Measurements from ENCODE around the gene TMTC2.

DNA sequence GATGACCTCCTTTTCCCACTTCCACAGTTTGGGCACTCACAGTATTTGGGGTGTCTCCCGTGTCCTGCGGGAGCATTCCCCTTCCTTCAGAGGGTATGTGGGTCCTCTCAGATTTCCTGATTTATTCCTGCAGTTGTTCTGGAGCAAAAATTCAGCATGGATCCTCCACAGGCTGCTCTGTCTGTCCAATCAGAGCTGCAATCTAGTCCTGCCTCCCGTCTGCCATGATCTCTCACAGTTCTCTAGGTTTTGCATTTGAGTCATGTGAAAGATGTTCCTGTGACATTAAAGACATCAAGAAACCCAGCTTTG, 435.9 kb downstream of the TMTC2 start:
- TF ChIP-seq, protein P1, sequence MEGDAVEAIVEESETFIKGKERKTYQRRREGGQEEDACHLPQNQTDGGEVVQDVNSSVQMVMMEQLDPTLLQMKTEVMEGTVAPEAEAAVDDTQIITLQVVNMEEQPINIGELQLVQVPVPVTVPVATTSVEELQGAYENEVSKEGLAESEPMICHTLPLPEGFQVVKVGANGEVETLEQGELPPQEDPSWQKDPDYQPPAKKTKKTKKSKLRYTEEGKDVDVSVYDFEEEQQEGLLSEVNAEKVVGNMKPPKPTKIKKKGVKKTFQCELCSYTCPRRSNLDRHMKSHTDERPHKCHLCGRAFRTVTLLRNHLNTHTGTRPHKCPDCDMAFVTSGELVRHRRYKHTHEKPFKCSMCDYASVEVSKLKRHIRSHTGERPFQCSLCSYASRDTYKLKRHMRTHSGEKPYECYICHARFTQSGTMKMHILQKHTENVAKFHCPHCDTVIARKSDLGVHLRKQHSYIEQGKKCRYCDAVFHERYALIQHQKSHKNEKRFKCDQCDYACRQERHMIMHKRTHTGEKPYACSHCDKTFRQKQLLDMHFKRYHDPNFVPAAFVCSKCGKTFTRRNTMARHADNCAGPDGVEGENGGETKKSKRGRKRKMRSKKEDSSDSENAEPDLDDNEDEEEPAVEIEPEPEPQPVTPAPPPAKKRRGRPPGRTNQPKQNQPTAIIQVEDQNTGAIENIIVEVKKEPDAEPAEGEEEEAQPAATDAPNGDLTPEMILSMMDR (IDR thresholded peaks at IDR 0.05) = no peak
- no peak for TF ChIP-seq POLR2A (IDR thresholded peaks at IDR 0.05)
